GM18511 (cell line): ENCODE data around the gene CMC4.

Experiments
- ATAC-seq: cut with Tn5 transposase; IDR thresholded peaks from one replicate; pipeline ENCODE4 v1.9.1; 2021; ENCODE audit warnings: mild to moderate bottlenecking, moderate library complexity; ENCODE audit not compliant: unreplicated experiment

CMC4 gene

DNA sequence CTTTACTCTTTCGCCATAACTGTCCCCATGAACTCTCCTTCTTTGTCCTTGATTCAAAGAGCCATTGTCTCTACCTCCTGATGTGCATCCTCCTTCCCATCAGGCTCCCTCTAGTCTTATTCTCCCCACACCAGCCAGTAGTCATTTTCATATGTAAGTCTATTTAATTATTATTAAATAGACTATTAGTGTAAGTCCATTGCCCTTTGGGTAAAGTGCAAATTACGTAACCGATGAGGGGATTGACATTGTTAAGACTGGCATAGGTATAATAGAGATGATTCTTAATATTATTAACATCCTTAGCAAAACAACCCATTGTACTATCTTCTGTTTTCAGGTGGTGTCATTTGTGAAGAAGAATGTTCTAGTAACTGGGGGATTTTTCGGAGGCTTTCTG lies 16.7 kb downstream of the CMC4 start:
- no peak for ATAC-seq

GRCh38 chrX:155053656-155054055 lies 17.3 kb downstream of the CMC4 start:
- ATAC-seq, result no peak

GRCh38 chrX:155052738-155053498 lies 18.0 kb downstream of the CMC4 start:
- ATAC-seq, result no peak

- no peak for ATAC-seq
These were observed 21.8 kb downstream of the CMC4 start for GRCh38 chrX:155048977-155049619.

DNA sequence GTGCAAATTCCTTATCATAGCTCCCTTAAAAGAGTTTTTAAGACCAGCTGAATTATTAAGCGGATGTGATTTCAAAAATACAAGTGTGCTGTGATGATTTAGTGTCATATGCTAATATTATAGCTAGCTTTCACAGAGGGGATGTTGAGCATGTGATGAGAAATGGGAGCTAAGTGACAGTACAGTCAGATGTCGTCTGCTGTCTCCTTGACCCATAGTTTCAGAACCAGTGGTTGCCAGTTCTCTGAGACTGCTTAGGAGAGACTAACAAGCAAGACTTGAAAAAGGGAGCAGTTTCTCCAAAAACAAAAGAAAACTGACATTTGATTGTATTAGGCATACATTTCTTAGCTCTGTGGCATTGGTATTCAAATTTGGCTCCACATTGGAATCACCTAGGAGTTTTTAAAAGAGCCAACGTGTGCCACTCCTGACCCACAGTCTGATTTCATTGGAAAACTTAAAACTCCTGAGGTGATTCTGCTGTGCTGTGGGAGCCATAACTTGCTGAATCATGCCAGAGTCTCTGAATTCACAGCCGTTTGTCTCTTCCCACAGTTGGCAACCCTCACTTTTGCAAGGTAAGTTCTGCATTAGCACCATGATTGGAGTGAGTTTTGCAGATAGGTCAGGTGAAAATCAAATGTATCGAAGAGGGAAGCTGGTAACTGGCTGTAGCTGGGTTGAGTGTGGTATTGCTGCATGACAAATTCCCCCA lies 24.0 kb downstream of the CMC4 start:
- ATAC-seq, result no peak

DNA sequence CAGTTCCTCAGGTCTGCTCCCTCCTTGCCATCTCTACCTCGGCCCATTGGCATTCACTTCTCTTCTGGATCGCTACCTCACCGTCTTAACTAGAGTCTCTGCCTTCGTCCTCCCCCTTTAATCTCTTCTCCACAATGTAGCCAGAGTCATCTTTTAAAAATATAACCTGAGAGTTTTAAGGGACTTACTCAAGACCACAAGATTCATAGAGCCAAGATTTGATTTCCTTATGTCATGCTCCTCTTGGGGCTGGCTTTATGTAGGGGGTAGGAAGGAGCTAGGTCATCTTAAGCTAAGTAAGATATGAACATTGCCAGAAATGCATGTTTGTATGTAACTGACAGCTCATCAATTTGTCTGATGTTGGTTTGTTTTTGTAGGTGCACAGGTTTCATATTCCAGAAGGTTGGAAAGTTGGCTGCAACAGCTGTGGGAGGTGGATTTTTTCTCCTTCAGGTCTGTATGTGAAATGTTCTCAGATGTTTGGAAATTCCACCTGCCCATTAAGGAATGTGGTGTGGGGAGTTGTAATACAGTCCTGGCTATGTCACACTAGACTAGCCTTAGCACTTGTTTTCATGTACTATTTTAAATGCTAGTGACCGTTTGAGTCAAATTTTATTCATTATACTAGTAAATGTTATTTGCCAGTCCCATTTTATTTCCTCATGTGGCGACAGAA lies 24.7 kb downstream of the CMC4 start:
- ATAC-seq, result no peak

DNA sequence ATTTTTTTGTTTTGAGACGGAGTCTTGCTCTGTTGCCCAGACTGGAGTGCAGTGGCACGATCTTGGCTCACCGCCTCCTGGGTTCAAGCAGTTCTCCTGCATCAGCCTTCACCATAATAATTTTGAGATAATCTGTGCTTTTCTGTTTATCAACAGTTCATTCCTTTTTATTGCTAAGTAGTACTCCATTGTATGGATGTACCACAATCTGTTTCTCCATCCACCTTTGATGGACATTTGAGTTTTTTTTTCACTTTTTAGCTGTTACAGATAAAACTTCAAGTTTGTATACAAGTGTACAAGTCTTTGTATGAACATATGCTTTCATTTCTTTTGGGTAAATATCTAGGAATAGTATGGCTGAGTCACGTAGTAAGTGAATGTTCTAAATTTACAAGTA lies 35.2 kb downstream of the CMC4 start:
- no peak for ATAC-seq

DNA sequence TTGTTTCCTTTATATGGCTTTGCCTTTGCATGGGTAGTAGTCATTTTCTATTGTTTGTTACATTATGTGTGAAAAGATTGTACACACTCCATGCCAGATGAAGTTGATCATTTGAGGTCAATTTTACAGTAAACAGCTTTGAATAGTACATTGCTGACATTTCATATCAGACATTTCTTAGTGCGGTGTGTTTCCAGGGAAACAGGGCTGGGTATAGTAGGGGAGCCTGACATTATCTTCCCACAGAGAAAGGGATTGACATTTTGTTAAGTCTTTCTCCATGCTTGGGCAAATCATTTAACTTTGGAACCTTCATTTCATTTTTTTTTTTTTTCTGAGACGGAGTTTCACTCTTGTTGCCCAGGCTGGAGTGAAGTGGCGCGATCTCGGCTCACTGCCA lies 39.3 kb downstream of the CMC4 start:
- ATAC-seq, result no peak

DNA sequence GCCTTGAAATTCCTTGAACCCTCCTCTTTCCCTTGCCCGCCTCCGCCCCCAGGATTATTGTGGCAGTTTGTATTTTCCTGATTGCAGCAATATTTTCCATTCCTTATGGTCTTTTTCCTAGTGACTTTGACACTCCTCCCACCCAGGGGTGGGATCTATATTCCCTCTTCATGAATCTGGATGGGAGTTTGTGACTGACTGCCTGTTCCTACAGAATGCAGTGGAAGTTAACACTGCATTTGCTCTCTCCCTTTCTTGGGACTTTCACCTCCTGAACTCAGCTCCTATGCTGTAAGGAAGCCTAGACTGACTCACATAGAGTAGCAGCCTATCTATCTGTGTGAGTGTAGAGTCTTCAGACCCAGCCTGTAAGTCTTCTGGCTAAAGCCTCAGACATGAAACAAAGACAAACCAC lies 42.1 kb downstream of the CMC4 start:
- no peak for ATAC-seq

- ATAC-seq, result no peak
These were observed 42.8 kb downstream of the CMC4 start for GRCh38 chrX:155028129-155028528.

- no peak for ATAC-seq
These were observed 43.3 kb downstream of the CMC4 start for GRCh38 chrX:155027509-155028066.

- peak; percentile 89 for ATAC-seq
These were observed 44.0 kb downstream of the CMC4 start, which contains the start of gene FUNDC2 for GRCh38 chrX:155026727-155027508. Gene FUNDC2, plus strand, starts transcription at chrX:155026844. Its CDS starts 95 bp downstream, at chrX:155026939.

DNA sequence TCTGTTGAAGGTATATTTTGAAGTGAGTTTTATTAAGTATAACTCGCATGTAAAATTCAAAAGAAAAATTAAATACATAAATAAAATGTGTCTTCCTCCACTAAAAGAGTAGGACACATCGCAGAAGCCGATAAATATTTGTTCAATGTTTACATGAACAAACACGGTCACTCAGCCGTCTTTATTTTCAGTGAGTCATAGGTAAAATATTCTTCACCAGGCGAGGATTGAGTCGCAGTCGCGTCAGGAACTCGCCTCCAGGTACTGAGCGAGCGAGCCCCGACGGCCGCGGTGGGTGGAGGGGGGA lies 44.6 kb downstream of the CMC4 start:
- ATAC-seq, result no peak

DNA sequence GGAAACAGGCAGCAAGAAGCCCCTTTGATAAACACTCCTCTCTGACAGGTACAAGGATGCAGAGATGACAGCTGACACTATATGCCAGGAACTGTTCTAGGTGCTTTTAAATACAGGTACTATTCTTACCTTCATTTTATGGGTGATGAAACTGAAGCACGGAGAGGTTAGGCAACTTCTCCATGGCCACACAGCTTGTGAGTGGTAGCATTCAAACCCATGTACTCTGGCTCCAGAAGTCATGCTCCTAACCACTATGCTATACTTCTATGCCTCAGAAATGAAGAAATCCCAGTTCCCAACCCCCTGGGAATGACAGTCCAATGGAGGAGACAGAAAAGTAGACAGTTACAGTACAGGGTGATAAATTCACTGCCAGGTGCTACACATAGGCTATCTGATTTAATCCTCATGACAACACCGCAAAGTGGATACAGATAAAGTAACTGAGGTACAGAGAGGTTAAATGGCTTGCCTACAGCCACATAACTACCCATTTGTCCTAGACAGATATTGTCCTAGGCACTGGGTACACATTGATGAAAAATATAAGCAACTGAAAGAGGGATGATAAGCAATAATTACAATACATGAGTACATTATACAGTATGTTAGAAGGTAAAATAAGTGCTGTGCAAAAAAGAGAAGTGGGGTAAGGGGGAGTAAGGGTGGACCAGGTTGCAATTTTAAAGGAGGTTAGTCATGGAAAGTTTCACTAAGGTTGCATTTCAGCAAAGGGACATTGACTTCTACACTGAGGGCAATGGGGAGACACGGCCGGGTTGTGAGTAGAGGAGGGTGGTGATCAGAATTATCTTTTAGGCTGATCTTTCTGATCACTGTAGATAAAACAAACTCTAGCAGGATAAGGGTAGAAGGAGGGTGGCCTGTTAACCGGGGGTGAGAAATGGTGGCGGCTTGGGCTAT lies 46.8 kb downstream of the CMC4 start:
- no peak for ATAC-seq

DNA sequence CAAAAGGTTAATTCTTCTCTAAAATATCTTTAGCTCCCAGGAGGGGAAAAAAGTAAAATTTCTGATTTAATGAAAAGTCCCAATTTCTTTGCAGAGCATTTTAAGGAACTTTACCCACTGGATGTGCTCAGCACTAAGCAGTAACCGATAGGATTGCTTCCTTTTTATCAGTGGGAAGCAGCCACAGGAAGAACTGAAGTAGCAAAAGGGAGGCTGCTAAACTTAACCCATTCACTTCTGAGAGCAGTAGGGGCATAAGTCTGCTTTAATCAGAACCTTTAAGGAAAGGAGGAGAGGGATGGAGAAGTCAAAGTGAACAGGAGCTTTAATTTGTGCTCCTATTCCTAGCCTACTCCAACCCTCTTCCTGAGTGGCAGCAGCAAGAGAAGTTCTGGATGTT lies 48.4 kb downstream of the CMC4 start, which contains the start of gene F8:
Gene F8 (minus strand): TSS at position 139 of the 400 bp plus-strand sequence. CDS start 171 bp downstream, outside the sequence.
- no peak for ATAC-seq

- no peak for ATAC-seq
These were observed 50.3 kb downstream of the CMC4 start for GRCh38 chrX:155020591-155020990.
